Liver (tissue), 9 donors: Measurements from ENCODE around the gene KCNQ5. TPM values are rescaled to one million over a fixed set of nuclear protein-coding genes. Genes with fewer than 3 reads are reported as not detected.

ENCODE experiments used
- DNase-seq: peaks from one replicate; pipeline ENCODE4 v3.0.0-alpha.2; 2017; ENCODE audit warnings: low spot score
- H3K27ac ChIP-seq, 2 donors: one replicate each; pipeline ENCODE4 v1.7.0; 2013; ENCODE audit warnings: inconsistent platforms in 2 of 2, low read length in 2 of 2, control low read depth in 1 of 2, low read depth in 1 of 2, mild to moderate bottlenecking in 1 of 2
- H3K27me3 ChIP-seq, 4 donors: one replicate each; pipeline versions ENCODE4 v1.6.1 to v1.7.0; 2013; ENCODE audit warnings: low read length in 3 of 4, inconsistent platforms in 1 of 4, mild to moderate bottlenecking in 1 of 4, moderate library complexity in 1 of 4; ENCODE audit not compliant: control insufficient read depth in 4 of 4, insufficient read depth in 4 of 4
- H3K36me3 ChIP-seq, 4 donors: one replicate each; pipeline versions ENCODE4 v1.6.1 to v1.7.0; 2013; ENCODE audit warnings: low read length in 3 of 4, mild to moderate bottlenecking in 3 of 4, low read depth in 1 of 4, moderate library complexity in 1 of 4; ENCODE audit not compliant: control insufficient read depth in 4 of 4, insufficient read depth in 3 of 4
- H3K4me1 ChIP-seq, 4 donors: one replicate each; pipeline versions ENCODE4 v1.6.1 to v1.7.0; 2013; ENCODE audit warnings: low read length in 3 of 4, mild to moderate bottlenecking in 3 of 4, moderate library complexity in 1 of 4; ENCODE audit not compliant: control insufficient read depth in 4 of 4, insufficient read depth in 4 of 4
- H3K4me3 ChIP-seq, 3 donors: one replicate each; pipeline versions ENCODE4 v1.6.1 to v1.7.0; 2013; ENCODE audit warnings: low read length in 3 of 3, control low read depth in 1 of 3, low read depth in 1 of 3, mild to moderate bottlenecking in 1 of 3
- H3K9ac ChIP-seq, 2 donors: one replicate each; pipeline ENCODE4 v1.7.0; 2013; ENCODE audit warnings: low read length in 2 of 2, mild to moderate bottlenecking in 2 of 2, moderate library complexity in 2 of 2, control low read depth in 1 of 2, low read depth in 1 of 2
- H3K9me3 ChIP-seq, 4 donors: one replicate each; pipeline versions ENCODE4 v1.6.1 to v1.7.0; 2013; ENCODE audit warnings: low read length in 3 of 4; ENCODE audit not compliant: control insufficient read depth in 4 of 4
- ATF3 ChIP-seq: IDR thresholded peaks from 2 replicates; pipeline ENCODE4 v1.6.1; 2016; ENCODE audit warnings: antibody characterized with exemption
- CTCF ChIP-seq: fragments of 150-350 bp; IDR thresholded peaks from 2 replicates; pipeline ENCODE4 v1.5.1; 2017; ENCODE audit warnings: improper control_type of control experiment, low read depth, low read length; ENCODE audit not compliant: missing input control
- FOXA2 ChIP-seq: IDR thresholded peaks from 2 replicates; pipeline ENCODE4 v1.6.1; 2016; ENCODE audit warnings: antibody characterized with exemption
- GABPA ChIP-seq, 2 donors: IDR thresholded peaks in 1 of 2; conservative IDR thresholded peaks in 1 of 2; 2 replicates each; pipeline ENCODE4 v1.6.1; 2016; ENCODE audit warnings: antibody characterized with exemption in 2 of 2, mild to moderate bottlenecking in 1 of 2, moderate library complexity in 1 of 2
- HNF4A ChIP-seq, 2 donors: conservative IDR thresholded peaks; 2 replicates each; pipeline ENCODE4 v1.6.1; 2016; ENCODE audit warnings: antibody characterized with exemption in 2 of 2, mild to moderate bottlenecking in 2 of 2
- HNF4G ChIP-seq: IDR thresholded peaks from 2 replicates; pipeline ENCODE4 v1.6.1; 2016; ENCODE audit warnings: antibody characterized with exemption
- JUND ChIP-seq, 2 donors: IDR thresholded peaks; 2 replicates each; pipeline ENCODE4 v1.6.1; 2016; ENCODE audit warnings: antibody characterized with exemption in 2 of 2
- NR2F2 ChIP-seq: IDR thresholded peaks from 2 replicates; pipeline ENCODE4 v1.6.1; 2016; ENCODE audit warnings: antibody characterized with exemption
- RAD21 ChIP-seq, 2 donors: IDR thresholded peaks; 2 replicates each; pipeline ENCODE4 v1.6.1; 2016; ENCODE audit warnings: antibody characterized with exemption in 2 of 2, mild to moderate bottlenecking in 2 of 2
- REST ChIP-seq: IDR thresholded peaks from 2 replicates; pipeline ENCODE4 v1.6.1; 2016; ENCODE audit warnings: antibody characterized with exemption, mild to moderate bottlenecking
- RXRA ChIP-seq, 2 donors: IDR thresholded peaks; 2 replicates each; pipeline ENCODE4 v1.6.1; 2017 to 2018; ENCODE audit warnings: antibody characterized with exemption in 2 of 2, mild to moderate bottlenecking in 1 of 2
- SP1 ChIP-seq: IDR thresholded peaks from 2 replicates; pipeline ENCODE4 v1.6.1; 2018; ENCODE audit warnings: antibody characterized with exemption, mild to moderate bottlenecking
- TAF1 ChIP-seq: conservative IDR thresholded peaks from 2 replicates; pipeline ENCODE4 v1.6.1; 2016; ENCODE audit warnings: antibody characterized with exemption, mild to moderate bottlenecking
- ZBTB33 ChIP-seq: IDR thresholded peaks from 2 replicates; pipeline ENCODE4 v1.6.1; 2016; ENCODE audit warnings: antibody characterized with exemption
- WGBS: extraction: QIAGEN DNeasy Blood & Tissue Kit; methylation state at CpG from one replicate; pipeline ENCODE4 v1.1.7; 2013; 5-methylcytosine and 5-hydroxymethylcytosine counted together
- polyA plus RNA-seq, 2 donors: library from polyadenylated mRNA; stranded (reverse) in 1 of 2; unstranded in 1 of 2; fragments of 200-250 nt in 1 of 2; fragments of >200 nt in 1 of 2; fragmentation: Nextera tagmentation in 1 of 2; extraction: Ambion mirVana in 1 of 2; gene quantifications; one replicate each; pipeline versions ENCODE4 v1.2.1 to v1.2.3, GENCODE V29; 2013 to 2015
- total RNA-seq, 2 donors: library from RNA; depleted of rRNA; stranded (reverse); fragments of >200 nt; gene quantifications; one replicate each; pipeline ENCODE4 v1.2.3, GENCODE V29; 2014
- donor health status: healthy.
- donor health status: healthy.
- donor health status: healthy.
- donor health status: healthy.
- donor health status: healthy.

Gene KCNQ5
- total and polyA plus RNA-seq, 4 donors: 0.02 to 1.1 (median 0.15) TPM

- TF ChIP-seq REST (no peak), RXRA (IDR thresholded peaks at IDR 0.05) (no peak), NR2F2 (no peak), HNF4A (conservative IDR thresholded peaks at IDR 0.05) (no peak), JUND (IDR thresholded peaks at IDR 0.05) (no peak)
Measured at GRCh38 chr6:73129653-73130443, 508.0 kb downstream of the KCNQ5 start (continued).

GRCh38 chr6:73131706-73132105, 509.8 kb downstream of the KCNQ5 start:
- Histone ChIP-seq H3K4me1 (no peaks in the 10 kb centered on the region), H3K36me3 (no peaks in the 10 kb centered on the region), H3K27ac (no peak overlapping the region), H3K9ac (no peak overlapping the region), H3K9me3 (no peaks in the 10 kb centered on the region), H3K4me3 (no peak overlapping the region), H3K27me3 (peaks cover 0 to 4% (median 1%) of the 10 kb centered on the region in 4 donors)
- TF ChIP-seq HNF4A (conservative IDR thresholded peaks at IDR 0.05): no peak
- TF ChIP-seq HNF4G: no peak
- TF ChIP-seq JUND (IDR thresholded peaks at IDR 0.05): no peak
- no peak for TF ChIP-seq ZBTB33
- no peak for TF ChIP-seq SP1
- TF ChIP-seq CTCF: no peak
- no peak for TF ChIP-seq TAF1
- no peak for TF ChIP-seq ATF3
- TF ChIP-seq GABPA (IDR thresholded peaks at IDR 0.05 in 1 of 2, conservative IDR thresholded peaks at IDR 0.05 in 1 of 2): no peak
- no peak for DNase-seq
- 50% methylated on average over 4 of the region's 4 CpGs for WGBS

GRCh38 chr6:73134588-73134987, 512.7 kb downstream of the KCNQ5 start:
- 48% methylated on average over 11 of the region's 11 CpGs for WGBS
- Histone ChIP-seq H3K9ac (no peak overlapping the region), H3K9me3 (no peaks in the 10 kb centered on the region), H3K4me1 (no peaks in the 10 kb centered on the region), H3K27me3 (peaks cover 0 to 4% (median 0%) of the 10 kb centered on the region in 4 donors), H3K4me3 (no peak overlapping the region), H3K36me3 (no peaks in the 10 kb centered on the region), H3K27ac (no peak overlapping the region)
- TF ChIP-seq RAD21 (IDR thresholded peaks at IDR 0.05) (peak in 1 of 2 donors; percentile 32), FOXA2 (no peak), REST (no peak)
- DNase-seq: no peak
